Ishikawa (cell line): Measurements from ENCODE around the gene REG4.

ENCODE experiments used
- CREB1 ChIP-seq: IDR thresholded peaks from 2 replicates; pipeline ENCODE4 v1.6.1; 2012; ENCODE audit warnings: low read depth
- EGR1 ChIP-seq: IDR thresholded peaks from 2 replicates; pipeline ENCODE4 v1.6.1; 2012
- EP300 ChIP-seq: IDR thresholded peaks from 2 replicates; pipeline ENCODE4 v1.6.1; 2012; ENCODE audit warnings: borderline replicate concordance
- RAD21 ChIP-seq: IDR thresholded peaks from 2 replicates; pipeline ENCODE4 v1.6.1; 2012; ENCODE audit warnings: low read depth
- TCF12 ChIP-seq: IDR thresholded peaks from 2 replicates; pipeline ENCODE4 v1.6.1; 2012; ENCODE audit warnings: low read depth

DNA sequence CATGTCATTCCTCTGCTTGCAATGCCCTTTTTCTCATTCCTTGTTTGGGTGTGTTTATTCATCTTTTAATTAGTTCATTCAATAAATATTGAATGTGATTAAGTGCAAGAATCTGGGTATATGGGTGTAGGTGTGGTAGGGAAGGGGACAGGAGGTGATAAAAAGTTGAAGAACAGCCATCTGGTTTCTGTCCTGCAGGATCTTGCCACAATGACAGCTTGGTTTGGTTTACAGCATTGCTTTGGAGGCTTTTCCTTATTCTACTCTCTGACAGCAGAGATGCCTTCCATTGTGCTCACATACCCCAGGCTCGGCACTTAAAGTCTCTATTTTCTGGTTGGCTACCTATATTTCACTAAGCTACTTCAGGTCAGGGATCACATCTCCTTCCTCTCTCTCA lies 3.0 kb upstream of the REG4 start:
- TF ChIP-seq EGR1 (no peak), RAD21 (no peak), TCF12 (no peak), EP300 (no peak), CREB1 (no peak)
